ENCODE measurements around the gene LRCH4.

DNA sequence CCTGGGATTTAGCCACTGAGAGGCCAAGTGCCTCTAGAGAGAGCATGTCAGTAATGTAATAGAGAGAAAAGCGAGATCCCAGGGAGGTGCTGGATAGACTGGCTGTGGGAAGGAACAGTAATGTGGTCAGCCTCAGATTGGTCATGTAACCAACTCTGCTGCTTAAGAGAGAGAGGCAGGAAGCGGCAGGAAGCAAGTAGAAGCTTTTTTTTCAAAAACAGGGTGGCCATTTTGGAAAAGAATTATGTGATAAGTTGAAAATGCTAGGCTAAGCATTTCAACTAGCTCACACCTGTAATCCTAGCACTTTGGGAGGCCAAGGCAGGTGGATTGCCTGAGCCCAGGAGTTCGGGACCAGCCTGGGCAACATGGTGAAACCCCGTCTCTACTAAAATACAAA, 12.5 kb upstream of the LRCH4 start:
- TF ChIP-seq, protein P1, sequence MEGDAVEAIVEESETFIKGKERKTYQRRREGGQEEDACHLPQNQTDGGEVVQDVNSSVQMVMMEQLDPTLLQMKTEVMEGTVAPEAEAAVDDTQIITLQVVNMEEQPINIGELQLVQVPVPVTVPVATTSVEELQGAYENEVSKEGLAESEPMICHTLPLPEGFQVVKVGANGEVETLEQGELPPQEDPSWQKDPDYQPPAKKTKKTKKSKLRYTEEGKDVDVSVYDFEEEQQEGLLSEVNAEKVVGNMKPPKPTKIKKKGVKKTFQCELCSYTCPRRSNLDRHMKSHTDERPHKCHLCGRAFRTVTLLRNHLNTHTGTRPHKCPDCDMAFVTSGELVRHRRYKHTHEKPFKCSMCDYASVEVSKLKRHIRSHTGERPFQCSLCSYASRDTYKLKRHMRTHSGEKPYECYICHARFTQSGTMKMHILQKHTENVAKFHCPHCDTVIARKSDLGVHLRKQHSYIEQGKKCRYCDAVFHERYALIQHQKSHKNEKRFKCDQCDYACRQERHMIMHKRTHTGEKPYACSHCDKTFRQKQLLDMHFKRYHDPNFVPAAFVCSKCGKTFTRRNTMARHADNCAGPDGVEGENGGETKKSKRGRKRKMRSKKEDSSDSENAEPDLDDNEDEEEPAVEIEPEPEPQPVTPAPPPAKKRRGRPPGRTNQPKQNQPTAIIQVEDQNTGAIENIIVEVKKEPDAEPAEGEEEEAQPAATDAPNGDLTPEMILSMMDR (IDR thresholded peaks at IDR 0.05) = no peak
- TF ChIP-seq ZFX (IDR thresholded peaks at IDR 0.05; ENCODE audit: borderline replicate concordance) = no peak
